ENCODE results near the gene ANO7. TPM values are rescaled to one million over a fixed set of nuclear protein-coding genes. Genes with fewer than 3 reads are reported as not detected.

ANO7 gene
- total RNA-seq, 1 experiment from 2014 or later, result 2.4 TPM

GRCh38 chr2:241244368-241244767 lies 55.9 kb downstream of the ANO7 start:
- no peak for DNase-seq (ENCODE audit: low read depth)

GRCh38 chr2:241248289-241248688 lies 59.8 kb downstream of the ANO7 start:
- DNase-seq (ENCODE audit: low read depth), result no peak

- no peak for DNase-seq (ENCODE audit: low read depth)
Observed at GRCh38 chr2:241248897-241249296, 60.4 kb downstream of the ANO7 start.

GRCh38 chr2:241249654-241250053 lies 61.2 kb downstream of the ANO7 start:
- DNase-seq (ENCODE audit: low read depth), result no peak

- DNase-seq (ENCODE audit: low read depth), result no peak
Observed at GRCh38 chr2:241252778-241253475, 64.5 kb downstream of the ANO7 start.

GRCh38 chr2:241254904-241255351 lies 66.5 kb downstream of the ANO7 start:
- DNase-seq (ENCODE audit: low read depth), result no peak

GRCh38 chr2:241255542-241256167 lies 67.2 kb downstream of the ANO7 start:
- no peak for DNase-seq (ENCODE audit: low read depth)

- no peak for DNase-seq (ENCODE audit: low read depth)
Observed at GRCh38 chr2:241256168-241256545, 67.7 kb downstream of the ANO7 start.

GRCh38 chr2:241257419-241258032 lies 69.0 kb downstream of the ANO7 start:
- no peak for DNase-seq (ENCODE audit: low read depth)

GRCh38 chr2:241258505-241259280 lies 70.2 kb downstream of the ANO7 start:
- no peak for DNase-seq (ENCODE audit: low read depth)

GRCh38 chr2:241260911-241261310 lies 72.4 kb downstream of the ANO7 start:
- no peak for DNase-seq (ENCODE audit: low read depth)

- DNase-seq (ENCODE audit: low read depth), result no peak
Observed at GRCh38 chr2:241261628-241262027, 73.2 kb downstream of the ANO7 start.

GRCh38 chr2:241263061-241263460 lies 74.6 kb downstream of the ANO7 start:
- DNase-seq (ENCODE audit: low read depth), result no peak

- DNase-seq (ENCODE audit: low read depth), result no peak
Observed at GRCh38 chr2:241265506-241265905, 77.0 kb downstream of the ANO7 start.

- DNase-seq (ENCODE audit: low read depth), result no peak
Observed at GRCh38 chr2:241267249-241268067, 79.0 kb downstream of the ANO7 start.

GRCh38 chr2:241268306-241268705 lies 79.8 kb downstream of the ANO7 start:
- DNase-seq (ENCODE audit: low read depth), result no peak

GRCh38 chr2:241268716-241269445 lies 80.4 kb downstream of the ANO7 start:
- peak; percentile 34 for DNase-seq (ENCODE audit: low read depth)

- DNase-seq (ENCODE audit: low read depth), result no peak
Observed at GRCh38 chr2:241269707-241270520, 81.4 kb downstream of the ANO7 start.

- no peak for DNase-seq (ENCODE audit: low read depth)
Observed at GRCh38 chr2:241270531-241270930, 82.1 kb downstream of the ANO7 start.
